HL-60 (cell line): ENCODE results near the gene SERPINA4.

Experiments
- DNase-seq, 2 experiments: peaks; one replicate each; pipeline ENCODE4 v3.0.0-alpha.2; 2010 to 2020; ENCODE audit warnings: low read depth in 1 of 2, low spot score in 1 of 2
- H3K27ac ChIP-seq: fragments of 250-450 bp; sonication (Bioruptor Pico); replicated peaks from 2 replicates; pipeline ENCODE4 v1.5.1; 2020; ENCODE audit warnings: mild to moderate bottlenecking, moderate library complexity
- H3K27me3 ChIP-seq: fragments of 250-450 bp; sonication (Bioruptor Pico); 2 replicates; pipeline ENCODE4 v1.5.1; 2021; ENCODE audit warnings: mild to moderate bottlenecking, moderate library complexity; ENCODE audit not compliant: insufficient read depth, poor library complexity, severe bottlenecking
- H3K4me3 ChIP-seq: replicated peaks from 2 replicates; pipeline ENCODE4 v1.5.1; 2011; ENCODE audit warnings: mild to moderate bottlenecking, control low read depth, low read length; ENCODE audit not compliant: insufficient read depth
- GABPA ChIP-seq: IDR thresholded peaks from 2 replicates; pipeline ENCODE4 v1.6.1; 2012; ENCODE audit warnings: low read depth
- POLR2AphosphoS5 ChIP-seq: IDR thresholded peaks from 2 replicates; pipeline ENCODE4 v1.6.1; 2012; ENCODE audit warnings: low read depth
- REST ChIP-seq: IDR thresholded peaks from 2 replicates; pipeline ENCODE4 v1.6.1; 2012; ENCODE audit warnings: low read depth; ENCODE audit not compliant: insufficient replicate concordance
- SPI1 ChIP-seq: IDR thresholded peaks from 2 replicates; pipeline ENCODE4 v1.6.1; 2012; ENCODE audit warnings: low read depth, mild to moderate bottlenecking, borderline replicate concordance
- TF ChIP-seq, protein P1 (sequence below): IDR thresholded peaks from one replicate; pipeline ENCODE4 v1.5.1; 2011; ENCODE audit warnings: low read length, control low read depth, inconsistent platforms; ENCODE audit not compliant: insufficient read depth

Gene SERPINA4

DNA sequence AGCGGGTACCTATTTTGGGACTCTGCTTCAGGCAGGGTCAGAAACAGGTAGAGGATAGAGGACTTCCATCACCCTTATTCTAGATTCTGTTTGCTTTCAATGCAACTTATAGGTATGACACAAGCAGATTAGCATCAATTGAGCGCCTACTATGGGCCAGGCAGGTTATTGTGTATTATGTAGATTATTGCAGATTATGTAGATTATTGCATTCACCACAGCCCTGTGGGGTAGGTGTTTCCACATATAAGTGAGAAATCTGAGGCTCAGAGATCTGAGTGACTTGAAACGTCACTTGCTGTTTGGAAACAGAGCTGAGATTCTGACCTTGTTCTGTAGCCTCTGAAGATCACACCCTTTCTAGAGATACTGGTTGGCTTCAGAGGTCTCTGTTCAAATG is 25.7 kb upstream of the SERPINA4 start:
- no peaks in the 10 kb centered on the region for H3K27me3 ChIP-seq
- H3K4me3 ChIP-seq = no peak overlapping the region
- no peak for DNase-seq
- H3K27ac ChIP-seq = no peak overlapping the region
- TF ChIP-seq POLR2AphosphoS5 (no peak), SPI1 (no peak), GABPA (no peak), REST (no peak)
- TF ChIP-seq, protein P1, sequence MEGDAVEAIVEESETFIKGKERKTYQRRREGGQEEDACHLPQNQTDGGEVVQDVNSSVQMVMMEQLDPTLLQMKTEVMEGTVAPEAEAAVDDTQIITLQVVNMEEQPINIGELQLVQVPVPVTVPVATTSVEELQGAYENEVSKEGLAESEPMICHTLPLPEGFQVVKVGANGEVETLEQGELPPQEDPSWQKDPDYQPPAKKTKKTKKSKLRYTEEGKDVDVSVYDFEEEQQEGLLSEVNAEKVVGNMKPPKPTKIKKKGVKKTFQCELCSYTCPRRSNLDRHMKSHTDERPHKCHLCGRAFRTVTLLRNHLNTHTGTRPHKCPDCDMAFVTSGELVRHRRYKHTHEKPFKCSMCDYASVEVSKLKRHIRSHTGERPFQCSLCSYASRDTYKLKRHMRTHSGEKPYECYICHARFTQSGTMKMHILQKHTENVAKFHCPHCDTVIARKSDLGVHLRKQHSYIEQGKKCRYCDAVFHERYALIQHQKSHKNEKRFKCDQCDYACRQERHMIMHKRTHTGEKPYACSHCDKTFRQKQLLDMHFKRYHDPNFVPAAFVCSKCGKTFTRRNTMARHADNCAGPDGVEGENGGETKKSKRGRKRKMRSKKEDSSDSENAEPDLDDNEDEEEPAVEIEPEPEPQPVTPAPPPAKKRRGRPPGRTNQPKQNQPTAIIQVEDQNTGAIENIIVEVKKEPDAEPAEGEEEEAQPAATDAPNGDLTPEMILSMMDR = no peak

- no peaks in the 10 kb centered on the region for H3K27me3 ChIP-seq
Measured at GRCh38 chr14:94536836-94537235, 24.4 kb upstream of the SERPINA4 start.

GRCh38 chr14:94538070-94538740 is 23.0 kb upstream of the SERPINA4 start:
- no peak overlapping the region for H3K27ac ChIP-seq
- TF ChIP-seq GABPA = no peak
- no peak for TF ChIP-seq POLR2AphosphoS5
- no peak for TF ChIP-seq SPI1
- TF ChIP-seq, protein P1 = no peak
- TF ChIP-seq REST = no peak
- DNase-seq = no peak

More at GRCh38 chr14:94536836-94537235, 24.4 kb upstream of the SERPINA4 start:
- Histone ChIP-seq H3K4me3 (no peak overlapping the region), H3K27ac (no peak overlapping the region)
- no peak for TF ChIP-seq REST
- no peak for TF ChIP-seq POLR2AphosphoS5
- TF ChIP-seq, protein P1 = no peak
- no peak for TF ChIP-seq GABPA
- TF ChIP-seq SPI1 = no peak
- DNase-seq = no peak

More at GRCh38 chr14:94538070-94538740, 23.0 kb upstream of the SERPINA4 start:
- Histone ChIP-seq H3K27me3 (no peaks in the 10 kb centered on the region), H3K4me3 (no peak overlapping the region)
